Mesendoderm (in vitro differentiated cells): Measurements from ENCODE around the gene ABCG4.
A peak's percentile ranks its signal among the peaks of the same experiment; 100 is the strongest.

ENCODE experiments used
- DNase-seq: peaks from one replicate; pipeline ENCODE4 v3.0.0; 2013
- H2AK5ac ChIP-seq: 2 replicates; pipeline ENCODE4 v1.6.1; 2013; ENCODE audit warnings: low read length, inconsistent platforms
- H2BK120ac ChIP-seq: 2 replicates; pipeline ENCODE4 v1.6.1; 2013; ENCODE audit warnings: low read depth, mild to moderate bottlenecking, low read length, moderate library complexity, mixed read lengths
- H2BK15ac ChIP-seq: replicated peaks from 2 replicates; pipeline ENCODE4 v1.6.1; 2013; ENCODE audit warnings: low read depth, mild to moderate bottlenecking, moderate library complexity
- H2BK5ac ChIP-seq: 2 replicates; pipeline ENCODE4 v1.6.1; 2013; ENCODE audit warnings: low read length, inconsistent platforms
- H3K18ac ChIP-seq: 2 replicates; pipeline ENCODE4 v1.6.1; 2013; ENCODE audit warnings: mild to moderate bottlenecking, low read length, mixed read lengths
- H3K23ac ChIP-seq: one replicate; pipeline ENCODE4 v1.6.1; 2013; ENCODE audit warnings: low read length
- H3K27ac ChIP-seq: 2 replicates; pipeline ENCODE4 v1.5.1; 2013; ENCODE audit warnings: low read depth, mild to moderate bottlenecking, inconsistent platforms, low read length, moderate library complexity
- H3K27me3 ChIP-seq: 2 replicates; pipeline ENCODE4 v1.6.1; 2013; ENCODE audit warnings: low read length, control low read depth, mild to moderate bottlenecking, inconsistent platforms; ENCODE audit not compliant: insufficient read depth, poor library complexity
- H3K36me3 ChIP-seq: 2 replicates; pipeline ENCODE4 v1.6.1; 2013; ENCODE audit warnings: low read length, inconsistent platforms; ENCODE audit not compliant: control insufficient read depth, insufficient read depth
- H3K4ac ChIP-seq: one replicate; pipeline ENCODE4 v1.6.1; 2013; ENCODE audit warnings: low read depth, mild to moderate bottlenecking, low read length, moderate library complexity
- H3K4me1 ChIP-seq: 2 replicates; pipeline ENCODE4 v1.6.1; 2013; ENCODE audit warnings: low read depth, low read length, inconsistent platforms; ENCODE audit not compliant: control insufficient read depth
- H3K4me2 ChIP-seq: 2 replicates; pipeline ENCODE4 v1.6.1; 2013; ENCODE audit warnings: low read length
- H3K4me3 ChIP-seq: 2 replicates; pipeline ENCODE4 v1.5.1; 2013; ENCODE audit warnings: mild to moderate bottlenecking, low read length
- H3K56ac ChIP-seq: one replicate; pipeline ENCODE4 v1.6.1; 2013; ENCODE audit warnings: low read length
- H3K79me1 ChIP-seq: 2 replicates; pipeline ENCODE4 v1.6.1; 2013; ENCODE audit warnings: low read length, inconsistent platforms
- H3K79me2 ChIP-seq: 2 replicates; pipeline ENCODE4 v1.6.1; 2013; ENCODE audit warnings: mild to moderate bottlenecking, low read length; ENCODE audit not compliant: control insufficient read depth, insufficient read depth
- H3K9ac ChIP-seq: 2 replicates; pipeline ENCODE4 v1.6.1; 2013; ENCODE audit warnings: low read length, inconsistent platforms
- H4K5ac ChIP-seq: one replicate; pipeline ENCODE4 v1.6.1; 2013; ENCODE audit warnings: low read length
- H4K8ac ChIP-seq: one replicate; pipeline ENCODE4 v1.6.1; 2013; ENCODE audit warnings: low read depth, mild to moderate bottlenecking, control low read depth, low read length, moderate library complexity
- WGBS: extraction: QIAGEN DNeasy Blood & Tissue Kit; methylation state at CpG from one replicate; pipeline ENCODE4 v1.1.7; 2013; ENCODE audit warnings: low lambda C conversion rate, missing lambda C conversion rate; ENCODE audit not compliant: insufficient coverage; ENCODE audit errors: extremely low coverage; 5-methylcytosine and 5-hydroxymethylcytosine counted together

Gene ABCG4

DNA sequence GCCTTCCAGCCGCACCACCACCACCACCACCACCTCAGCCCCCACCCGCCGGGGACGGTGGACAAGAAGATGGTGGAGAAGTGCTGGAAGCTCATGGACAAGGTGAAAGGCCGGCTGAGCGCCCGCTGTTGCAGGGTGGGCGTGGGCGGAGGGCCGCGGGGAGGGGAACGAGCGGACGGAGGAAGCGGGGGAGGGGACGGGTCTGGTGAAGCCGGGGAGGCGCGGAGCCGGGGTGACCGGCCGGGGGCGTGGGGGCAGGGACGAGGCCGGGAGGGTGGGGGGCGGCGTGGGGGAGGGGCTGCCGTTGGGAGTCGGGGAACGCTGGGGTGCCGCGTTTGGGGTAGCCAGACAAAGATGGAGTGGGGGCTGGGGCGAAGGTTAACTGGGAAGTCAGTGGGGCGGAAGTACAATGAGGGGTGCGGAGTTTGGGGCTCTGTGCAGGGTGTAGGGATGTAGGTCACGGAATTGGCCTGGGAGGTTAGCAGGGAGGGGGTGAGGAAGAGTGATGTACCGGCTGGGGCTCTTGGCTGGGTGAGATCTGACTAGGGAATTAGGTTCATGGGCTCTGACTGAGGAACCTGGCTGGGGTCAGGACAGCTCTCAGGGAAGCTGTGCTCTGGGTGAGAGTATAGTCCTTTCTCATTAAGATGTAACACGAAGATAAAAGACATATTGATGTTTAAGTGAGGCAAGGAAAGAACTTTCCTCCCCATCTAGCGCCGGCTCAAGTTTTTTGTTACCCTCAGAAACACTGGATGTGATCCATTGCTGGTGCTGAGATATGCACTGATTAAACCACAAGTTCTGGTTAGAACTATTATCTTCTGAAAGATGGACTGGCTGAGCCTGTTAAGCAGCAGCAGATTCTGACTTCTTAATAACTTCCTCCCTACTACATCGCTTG lies 57.9 kb downstream of the ABCG4 start:
- Histone ChIP-seq H3K4me3 (peak overlapping the region; percentile 90), H3K18ac (peak overlapping the region; percentile 81), H3K36me3 (no peaks in the 10 kb centered on the region), H2BK15ac (no peak overlapping the region), H3K27me3 (no peaks in the 10 kb centered on the region), H3K4me2 (peak overlapping the region; percentile 77), H3K56ac (peak overlapping the region; percentile 98), H3K79me1 (no peaks in the 10 kb centered on the region), H3K4me1 (no peaks in the 10 kb centered on the region), H3K27ac (peak overlapping the region; percentile 93), H3K79me2 (peaks cover 40% of the 10 kb centered on the region), H2AK5ac (peak overlapping the region; percentile 46), H3K4ac (peak overlapping the region; percentile 93), H2BK120ac (no peak overlapping the region), H4K8ac (peak overlapping the region; percentile 60), H3K9ac (peak overlapping the region; percentile 97), H4K5ac (no peak overlapping the region), H2BK5ac (peak overlapping the region; percentile 70), H3K23ac (no peak overlapping the region)
- peak; percentile 61 for DNase-seq
- WGBS: no CpG with 5 or more reads among the region's 41 CpGs

DNA sequence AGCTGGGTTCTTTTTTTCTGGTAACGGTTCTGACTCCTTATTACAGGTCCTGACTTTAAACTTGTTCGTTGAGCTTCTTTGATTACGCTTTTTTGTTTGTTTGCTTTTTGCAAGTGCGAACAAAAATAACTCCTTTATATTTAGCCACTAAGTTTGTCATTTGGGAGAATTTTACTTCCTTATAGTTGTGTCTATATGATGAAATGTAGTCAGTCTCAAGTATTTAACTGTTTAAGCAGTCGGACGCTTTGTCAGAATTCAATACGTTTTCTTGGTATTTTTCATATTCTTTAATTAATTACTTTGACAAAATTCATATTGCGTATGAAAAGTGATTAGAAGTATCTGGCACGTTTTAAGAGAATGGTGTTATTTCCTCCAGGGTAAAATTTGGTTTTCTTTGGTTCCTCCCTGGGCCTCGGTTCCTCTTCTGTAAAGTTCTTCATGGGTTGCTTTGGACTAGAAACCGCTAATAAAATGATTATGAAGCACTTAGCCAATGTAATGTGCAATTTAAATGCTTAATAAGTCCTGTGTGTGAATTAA lies 58.6 kb downstream of the ABCG4 start:
- H3K56ac ChIP-seq: peak overlapping the region; percentile 98
- WGBS: no CpG with 5 or more reads among the region's 11 CpGs
- H3K36me3 ChIP-seq: no peaks in the 10 kb centered on the region
- no peaks in the 10 kb centered on the region for H3K79me1 ChIP-seq
- H3K79me2 ChIP-seq: peaks cover 40% of the 10 kb centered on the region
- H3K4ac ChIP-seq: no peak overlapping the region
- H3K4me3 ChIP-seq: peak overlapping the region; percentile 90
- no peaks in the 10 kb centered on the region for H3K27me3 ChIP-seq
- H2BK5ac ChIP-seq: no peak overlapping the region
- no peak overlapping the region for H2BK120ac ChIP-seq
- H3K23ac ChIP-seq: no peak overlapping the region
- no peak for DNase-seq
- peak overlapping the region; percentile 81 for H3K18ac ChIP-seq
- peak overlapping the region; percentile 91 for H3K9ac ChIP-seq
- no peak overlapping the region for H2AK5ac ChIP-seq
- H4K8ac ChIP-seq: no peak overlapping the region
- peak overlapping the region; percentile 6 for H3K27ac ChIP-seq
- H3K4me1 ChIP-seq: no peaks in the 10 kb centered on the region
- H4K5ac ChIP-seq: no peak overlapping the region
- no peak overlapping the region for H2BK15ac ChIP-seq
- peak overlapping the region; percentile 77 for H3K4me2 ChIP-seq

DNA sequence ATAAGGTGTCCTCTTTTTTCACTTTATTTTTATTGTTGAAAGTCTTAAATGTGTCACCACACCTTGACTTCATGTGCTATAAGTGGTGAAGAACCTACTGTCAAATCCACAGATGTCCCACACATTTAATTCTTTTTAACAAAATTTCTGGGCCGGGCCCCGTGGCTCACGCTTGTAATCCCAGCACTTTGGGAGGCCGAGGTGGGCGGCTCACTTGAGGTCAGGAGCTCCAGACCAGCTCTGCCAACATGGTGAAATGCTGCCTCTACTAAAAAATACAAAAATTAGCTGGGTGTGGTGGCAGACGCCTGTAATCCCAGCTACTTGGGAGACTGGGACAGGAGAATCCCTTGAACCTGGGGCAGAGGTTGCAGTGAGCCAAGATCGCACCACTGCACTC lies 60.3 kb downstream of the ABCG4 start:
- Histone ChIP-seq H3K9ac (no peak overlapping the region), H2BK120ac (no peak overlapping the region), H3K4ac (no peak overlapping the region), H4K5ac (no peak overlapping the region), H3K4me3 (no peak overlapping the region), H2BK15ac (no peak overlapping the region), H3K27ac (no peak overlapping the region), H3K4me2 (no peak overlapping the region), H3K56ac (no peak overlapping the region), H3K79me1 (peaks cover 1% of the 10 kb centered on the region), H3K23ac (no peak overlapping the region), H3K79me2 (peaks cover 51% of the 10 kb centered on the region), H3K36me3 (no peaks in the 10 kb centered on the region), H3K18ac (peak overlapping the region; percentile 51), H3K4me1 (no peaks in the 10 kb centered on the region), H2BK5ac (no peak overlapping the region), H2AK5ac (no peak overlapping the region), H4K8ac (no peak overlapping the region), H3K27me3 (no peaks in the 10 kb centered on the region)
- WGBS: no CpG with 5 or more reads among the region's 7 CpGs
- no peak for DNase-seq

DNA sequence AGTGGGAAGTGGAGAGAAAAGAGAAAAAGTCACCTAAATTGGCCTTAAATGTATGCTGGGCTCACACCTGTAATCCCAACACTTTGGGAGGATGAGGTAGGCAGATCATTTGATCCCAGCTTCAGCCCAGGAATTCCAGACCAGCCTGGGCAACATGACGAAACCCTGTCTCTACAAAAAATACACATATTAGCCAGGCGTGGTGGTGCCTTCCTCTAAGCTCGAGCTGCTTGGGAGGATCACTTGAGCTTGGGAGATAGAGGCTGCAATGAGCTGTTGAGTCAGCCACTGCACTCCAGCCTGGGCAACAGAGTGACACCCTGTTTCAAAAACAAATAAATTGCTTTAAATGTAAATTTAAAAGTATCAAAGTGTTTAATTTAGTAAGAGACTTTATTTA lies 61.2 kb downstream of the ABCG4 start:
- no peak overlapping the region for H3K18ac ChIP-seq
- no peak overlapping the region for H4K5ac ChIP-seq
- H3K23ac ChIP-seq: no peak overlapping the region
- H2BK5ac ChIP-seq: no peak overlapping the region
- no peak overlapping the region for H3K4ac ChIP-seq
- H2AK5ac ChIP-seq: no peak overlapping the region
- H3K4me3 ChIP-seq: no peak overlapping the region
- H3K79me1 ChIP-seq: peaks cover 1% of the 10 kb centered on the region
- no peaks in the 10 kb centered on the region for H3K36me3 ChIP-seq
- H2BK15ac ChIP-seq: no peak overlapping the region
- no peak overlapping the region for H3K56ac ChIP-seq
- WGBS: no CpG with 5 or more reads among the region's 3 CpGs
- no peak overlapping the region for H3K9ac ChIP-seq
- H3K27me3 ChIP-seq: no peaks in the 10 kb centered on the region
- H3K4me1 ChIP-seq: no peaks in the 10 kb centered on the region
- H3K4me2 ChIP-seq: no peak overlapping the region
- peaks cover 55% of the 10 kb centered on the region for H3K79me2 ChIP-seq
- no peak overlapping the region for H3K27ac ChIP-seq
- no peak overlapping the region for H4K8ac ChIP-seq
- no peak overlapping the region for H2BK120ac ChIP-seq
- DNase-seq: peak; percentile 29
